Liver (tissue), 9 donors: ENCODE results near the gene C19orf33. TPM values are rescaled to one million over a fixed set of nuclear protein-coding genes. Genes with fewer than 3 reads are reported as not detected.

Experiments
- DNase-seq: peaks from one replicate; pipeline ENCODE4 v3.0.0-alpha.2; 2017; ENCODE audit warnings: low spot score
- H3K27ac ChIP-seq, 2 donors: one replicate each; pipeline ENCODE4 v1.7.0; 2013; ENCODE audit warnings: inconsistent platforms in 2 of 2, low read length in 2 of 2, control low read depth in 1 of 2, low read depth in 1 of 2, mild to moderate bottlenecking in 1 of 2
- H3K27me3 ChIP-seq, 4 donors: one replicate each; pipeline versions ENCODE4 v1.6.1 to v1.7.0; 2013; ENCODE audit warnings: low read length in 3 of 4, inconsistent platforms in 1 of 4, mild to moderate bottlenecking in 1 of 4, moderate library complexity in 1 of 4; ENCODE audit not compliant: control insufficient read depth in 4 of 4, insufficient read depth in 4 of 4
- H3K36me3 ChIP-seq, 4 donors: one replicate each; pipeline versions ENCODE4 v1.6.1 to v1.7.0; 2013; ENCODE audit warnings: low read length in 3 of 4, mild to moderate bottlenecking in 3 of 4, low read depth in 1 of 4, moderate library complexity in 1 of 4; ENCODE audit not compliant: control insufficient read depth in 4 of 4, insufficient read depth in 3 of 4
- H3K4me1 ChIP-seq, 4 donors: one replicate each; pipeline versions ENCODE4 v1.6.1 to v1.7.0; 2013; ENCODE audit warnings: low read length in 3 of 4, mild to moderate bottlenecking in 3 of 4, moderate library complexity in 1 of 4; ENCODE audit not compliant: control insufficient read depth in 4 of 4, insufficient read depth in 4 of 4
- H3K4me3 ChIP-seq, 3 donors: one replicate each; pipeline versions ENCODE4 v1.6.1 to v1.7.0; 2013; ENCODE audit warnings: low read length in 3 of 3, control low read depth in 1 of 3, low read depth in 1 of 3, mild to moderate bottlenecking in 1 of 3
- H3K9ac ChIP-seq, 2 donors: one replicate each; pipeline ENCODE4 v1.7.0; 2013; ENCODE audit warnings: low read length in 2 of 2, mild to moderate bottlenecking in 2 of 2, moderate library complexity in 2 of 2, control low read depth in 1 of 2, low read depth in 1 of 2
- H3K9me3 ChIP-seq, 4 donors: one replicate each; pipeline versions ENCODE4 v1.6.1 to v1.7.0; 2013; ENCODE audit warnings: low read length in 3 of 4; ENCODE audit not compliant: control insufficient read depth in 4 of 4
- EGR1 ChIP-seq, 2 donors: IDR thresholded peaks; 2 replicates each; pipeline ENCODE4 v1.6.1; 2016 to 2018; ENCODE audit warnings: antibody characterized with exemption in 2 of 2, low read depth in 2 of 2
- FOXA1 ChIP-seq: IDR thresholded peaks from 2 replicates; pipeline ENCODE4 v1.6.1; 2016; ENCODE audit warnings: antibody characterized with exemption
- FOXA2 ChIP-seq: IDR thresholded peaks from 2 replicates; pipeline ENCODE4 v1.6.1; 2016; ENCODE audit warnings: antibody characterized with exemption
- GABPA ChIP-seq, 2 donors: IDR thresholded peaks in 1 of 2; conservative IDR thresholded peaks in 1 of 2; 2 replicates each; pipeline ENCODE4 v1.6.1; 2016; ENCODE audit warnings: antibody characterized with exemption in 2 of 2, mild to moderate bottlenecking in 1 of 2, moderate library complexity in 1 of 2
- HNF4A ChIP-seq, 2 donors: conservative IDR thresholded peaks; 2 replicates each; pipeline ENCODE4 v1.6.1; 2016; ENCODE audit warnings: antibody characterized with exemption in 2 of 2, mild to moderate bottlenecking in 2 of 2
- HNF4G ChIP-seq: IDR thresholded peaks from 2 replicates; pipeline ENCODE4 v1.6.1; 2016; ENCODE audit warnings: antibody characterized with exemption
- JUND ChIP-seq, 2 donors: IDR thresholded peaks; 2 replicates each; pipeline ENCODE4 v1.6.1; 2016; ENCODE audit warnings: antibody characterized with exemption in 2 of 2
- NR2F2 ChIP-seq: IDR thresholded peaks from 2 replicates; pipeline ENCODE4 v1.6.1; 2016; ENCODE audit warnings: antibody characterized with exemption
- RAD21 ChIP-seq, 2 donors: IDR thresholded peaks; 2 replicates each; pipeline ENCODE4 v1.6.1; 2016; ENCODE audit warnings: antibody characterized with exemption in 2 of 2, mild to moderate bottlenecking in 2 of 2
- RXRA ChIP-seq, 2 donors: IDR thresholded peaks; 2 replicates each; pipeline ENCODE4 v1.6.1; 2017 to 2018; ENCODE audit warnings: antibody characterized with exemption in 2 of 2, mild to moderate bottlenecking in 1 of 2
- SP1 ChIP-seq: IDR thresholded peaks from 2 replicates; pipeline ENCODE4 v1.6.1; 2018; ENCODE audit warnings: antibody characterized with exemption, mild to moderate bottlenecking
- TAF1 ChIP-seq: conservative IDR thresholded peaks from 2 replicates; pipeline ENCODE4 v1.6.1; 2016; ENCODE audit warnings: antibody characterized with exemption, mild to moderate bottlenecking
- YY1 ChIP-seq: IDR thresholded peaks from 2 replicates; pipeline ENCODE4 v1.6.1; 2016; ENCODE audit warnings: antibody characterized with exemption, mild to moderate bottlenecking
- WGBS: extraction: QIAGEN DNeasy Blood & Tissue Kit; methylation state at CpG from one replicate; pipeline ENCODE4 v1.1.7; 2013; 5-methylcytosine and 5-hydroxymethylcytosine counted together
- polyA plus RNA-seq, 2 donors: library from polyadenylated mRNA; stranded (reverse) in 1 of 2; unstranded in 1 of 2; fragments of 200-250 nt in 1 of 2; fragments of >200 nt in 1 of 2; fragmentation: Nextera tagmentation in 1 of 2; extraction: Ambion mirVana in 1 of 2; gene quantifications; one replicate each; pipeline versions ENCODE4 v1.2.1 to v1.2.3, GENCODE V29; 2013 to 2015
- total RNA-seq, 2 donors: library from RNA; depleted of rRNA; stranded (reverse); fragments of >200 nt; gene quantifications; one replicate each; pipeline ENCODE4 v1.2.3, GENCODE V29; 2014
- TF ChIP-seq, protein P1 (sequence below): fragments of 150-350 bp; IDR thresholded peaks from 2 replicates; pipeline ENCODE4 v1.5.1; 2017; ENCODE audit warnings: improper control_type of control experiment, low read depth, low read length; ENCODE audit not compliant: missing input control
- TF ChIP-seq, protein P2 (sequence below): IDR thresholded peaks from 2 replicates; pipeline ENCODE4 v1.6.1; 2016; ENCODE audit warnings: antibody characterized with exemption, mild to moderate bottlenecking
- TF ChIP-seq, protein P3 (sequence below): IDR thresholded peaks from 2 replicates; pipeline ENCODE4 v1.6.1; 2016; ENCODE audit warnings: antibody characterized with exemption
- TF ChIP-seq, protein P4 (sequence below): IDR thresholded peaks from 2 replicates; pipeline ENCODE4 v1.6.1; 2016; ENCODE audit warnings: antibody characterized with exemption
- TF ChIP-seq, protein P5 (sequence below): IDR thresholded peaks from 2 replicates; pipeline ENCODE4 v1.6.1; 2016; ENCODE audit warnings: antibody characterized with exemption
- donor health status: healthy.
- donor health status: healthy.
- donor health status: healthy.
- donor health status: healthy.
- donor health status: healthy.

Gene C19orf33
- total and polyA plus RNA-seq, 4 donors = 0.36 to 1.6 TPM; not detected in 2

DNA sequence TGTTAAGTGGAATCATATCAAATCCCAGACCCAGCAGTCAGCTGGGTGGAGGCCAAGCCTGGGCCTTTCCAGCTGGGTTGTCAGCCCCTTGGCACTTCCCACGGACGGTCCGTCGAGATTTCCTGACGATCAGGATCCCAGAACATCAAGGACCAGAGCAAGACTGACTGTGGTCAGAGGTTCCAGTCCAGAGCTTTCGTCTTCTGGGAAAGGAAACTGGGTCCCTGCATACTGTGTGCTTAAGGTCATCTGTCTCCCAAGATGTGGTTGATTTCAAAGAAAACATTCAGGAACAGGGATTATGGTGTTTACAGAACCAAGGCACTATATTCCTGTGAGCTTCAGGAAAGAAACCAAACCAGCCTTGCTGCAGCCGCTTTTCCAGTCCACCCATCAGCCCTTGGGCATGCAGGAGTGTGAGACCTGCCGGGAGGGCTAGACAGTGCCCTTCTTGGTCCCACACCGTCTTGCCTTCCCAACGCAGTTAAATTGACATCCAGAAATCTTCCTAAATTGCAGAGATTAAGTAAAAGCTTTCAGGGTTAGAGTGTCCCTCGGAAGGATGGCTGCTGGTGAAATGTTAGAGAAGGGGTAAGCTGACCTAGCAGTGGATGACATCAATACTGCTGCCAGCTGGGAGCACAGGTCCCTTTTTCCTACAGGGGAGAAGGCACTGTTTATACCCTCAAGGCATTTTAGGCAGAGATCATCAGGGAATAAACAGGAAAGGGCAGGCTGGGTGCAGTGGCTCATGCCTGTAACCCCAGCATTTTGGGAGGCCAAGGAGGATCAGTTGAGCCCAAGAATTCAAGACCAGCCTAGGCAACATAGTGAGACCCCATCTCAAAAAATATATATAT is 5.0 kb upstream of the C19orf33 start:
- no peaks in the 10 kb centered on the region for H3K27me3 ChIP-seq
- H3K4me1 ChIP-seq = peaks cover 0 to 10% (median 8%) of the 10 kb centered on the region in 4 donors
- no peak overlapping the region for H3K4me3 ChIP-seq
- no peaks in the 10 kb centered on the region for H3K9me3 ChIP-seq
- DNase-seq = no peak
- H3K27ac ChIP-seq = no peak overlapping the region
- WGBS = 81% methylated on average over 11 of the region's 11 CpGs
- peak; percentile 69 for TF ChIP-seq NR2F2
- peak in 1 of 2 donors; percentile 9 for TF ChIP-seq RAD21 (IDR thresholded peaks at IDR 0.05)
- no peak for TF ChIP-seq SP1
- H3K36me3 ChIP-seq = peaks cover 0 to 2% (median 0%) of the 10 kb centered on the region in 4 donors
- H3K9ac ChIP-seq = no peak overlapping the region

DNA sequence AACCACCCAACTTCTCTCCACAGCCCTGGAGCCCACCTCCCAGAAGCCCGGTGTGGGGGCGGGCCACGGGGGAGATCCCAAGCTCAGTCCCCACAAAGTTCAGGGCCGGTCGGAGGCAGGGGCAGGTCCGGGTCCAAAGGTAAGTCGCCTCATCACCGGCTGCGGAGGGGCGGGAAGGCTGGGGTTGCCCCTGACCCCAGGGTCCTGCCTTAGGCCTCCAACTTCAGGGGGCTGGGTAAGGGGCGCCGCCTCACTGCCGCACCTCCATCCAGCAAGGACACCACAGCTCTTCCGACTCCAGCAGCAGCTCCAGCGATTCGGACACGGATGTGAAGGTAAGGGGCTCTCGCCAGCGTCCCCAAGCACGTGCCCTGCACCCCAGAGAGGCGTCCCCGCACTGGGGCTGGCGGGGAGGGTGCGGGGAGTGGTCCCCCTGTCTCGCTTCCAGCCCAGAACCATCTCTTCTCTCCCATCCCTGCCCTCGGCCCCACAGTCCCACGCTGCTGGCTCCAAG is 358 bp downstream of the C19orf33 start:
- WGBS = 75% methylated on average over 27 of the region's 27 CpGs
- Histone ChIP-seq H3K27ac (no peak overlapping the region), H3K27me3 (no peaks in the 10 kb centered on the region), H3K9me3 (no peaks in the 10 kb centered on the region), H3K9ac (no peak overlapping the region), H3K36me3 (peaks cover 5 to 17% (median 7%) of the 10 kb centered on the region in 4 donors), H3K4me1 (peaks cover 0 to 10% (median 8%) of the 10 kb centered on the region in 4 donors), H3K4me3 (no peak overlapping the region)
- TF ChIP-seq NR2F2 (no peak), JUND (IDR thresholded peaks at IDR 0.05) (no peak), HNF4A (conservative IDR thresholded peaks at IDR 0.05) (no peak), TAF1 (no peak), FOXA1 (no peak), HNF4G (no peak), FOXA2 (no peak), SP1 (no peak), RAD21 (IDR thresholded peaks at IDR 0.05) (no peak), EGR1 (IDR thresholded peaks at IDR 0.05; ENCODE audit: low read depth in 2 of 2) (no peak), RXRA (IDR thresholded peaks at IDR 0.05) (no peak), YY1 (no peak), GABPA (IDR thresholded peaks at IDR 0.05 in 1 of 2, conservative IDR thresholded peaks at IDR 0.05 in 1 of 2) (no peak)
- TF ChIP-seq, protein P1, sequence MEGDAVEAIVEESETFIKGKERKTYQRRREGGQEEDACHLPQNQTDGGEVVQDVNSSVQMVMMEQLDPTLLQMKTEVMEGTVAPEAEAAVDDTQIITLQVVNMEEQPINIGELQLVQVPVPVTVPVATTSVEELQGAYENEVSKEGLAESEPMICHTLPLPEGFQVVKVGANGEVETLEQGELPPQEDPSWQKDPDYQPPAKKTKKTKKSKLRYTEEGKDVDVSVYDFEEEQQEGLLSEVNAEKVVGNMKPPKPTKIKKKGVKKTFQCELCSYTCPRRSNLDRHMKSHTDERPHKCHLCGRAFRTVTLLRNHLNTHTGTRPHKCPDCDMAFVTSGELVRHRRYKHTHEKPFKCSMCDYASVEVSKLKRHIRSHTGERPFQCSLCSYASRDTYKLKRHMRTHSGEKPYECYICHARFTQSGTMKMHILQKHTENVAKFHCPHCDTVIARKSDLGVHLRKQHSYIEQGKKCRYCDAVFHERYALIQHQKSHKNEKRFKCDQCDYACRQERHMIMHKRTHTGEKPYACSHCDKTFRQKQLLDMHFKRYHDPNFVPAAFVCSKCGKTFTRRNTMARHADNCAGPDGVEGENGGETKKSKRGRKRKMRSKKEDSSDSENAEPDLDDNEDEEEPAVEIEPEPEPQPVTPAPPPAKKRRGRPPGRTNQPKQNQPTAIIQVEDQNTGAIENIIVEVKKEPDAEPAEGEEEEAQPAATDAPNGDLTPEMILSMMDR = no peak
- TF ChIP-seq, protein P2, sequence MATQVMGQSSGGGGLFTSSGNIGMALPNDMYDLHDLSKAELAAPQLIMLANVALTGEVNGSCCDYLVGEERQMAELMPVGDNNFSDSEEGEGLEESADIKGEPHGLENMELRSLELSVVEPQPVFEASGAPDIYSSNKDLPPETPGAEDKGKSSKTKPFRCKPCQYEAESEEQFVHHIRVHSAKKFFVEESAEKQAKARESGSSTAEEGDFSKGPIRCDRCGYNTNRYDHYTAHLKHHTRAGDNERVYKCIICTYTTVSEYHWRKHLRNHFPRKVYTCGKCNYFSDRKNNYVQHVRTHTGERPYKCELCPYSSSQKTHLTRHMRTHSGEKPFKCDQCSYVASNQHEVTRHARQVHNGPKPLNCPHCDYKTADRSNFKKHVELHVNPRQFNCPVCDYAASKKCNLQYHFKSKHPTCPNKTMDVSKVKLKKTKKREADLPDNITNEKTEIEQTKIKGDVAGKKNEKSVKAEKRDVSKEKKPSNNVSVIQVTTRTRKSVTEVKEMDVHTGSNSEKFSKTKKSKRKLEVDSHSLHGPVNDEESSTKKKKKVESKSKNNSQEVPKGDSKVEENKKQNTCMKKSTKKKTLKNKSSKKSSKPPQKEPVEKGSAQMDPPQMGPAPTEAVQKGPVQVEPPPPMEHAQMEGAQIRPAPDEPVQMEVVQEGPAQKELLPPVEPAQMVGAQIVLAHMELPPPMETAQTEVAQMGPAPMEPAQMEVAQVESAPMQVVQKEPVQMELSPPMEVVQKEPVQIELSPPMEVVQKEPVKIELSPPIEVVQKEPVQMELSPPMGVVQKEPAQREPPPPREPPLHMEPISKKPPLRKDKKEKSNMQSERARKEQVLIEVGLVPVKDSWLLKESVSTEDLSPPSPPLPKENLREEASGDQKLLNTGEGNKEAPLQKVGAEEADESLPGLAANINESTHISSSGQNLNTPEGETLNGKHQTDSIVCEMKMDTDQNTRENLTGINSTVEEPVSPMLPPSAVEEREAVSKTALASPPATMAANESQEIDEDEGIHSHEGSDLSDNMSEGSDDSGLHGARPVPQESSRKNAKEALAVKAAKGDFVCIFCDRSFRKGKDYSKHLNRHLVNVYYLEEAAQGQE = no peak
- TF ChIP-seq, protein P3, sequence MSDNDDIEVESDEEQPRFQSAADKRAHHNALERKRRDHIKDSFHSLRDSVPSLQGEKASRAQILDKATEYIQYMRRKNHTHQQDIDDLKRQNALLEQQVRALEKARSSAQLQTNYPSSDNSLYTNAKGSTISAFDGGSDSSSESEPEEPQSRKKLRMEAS = no peak
- TF ChIP-seq, protein P4, sequence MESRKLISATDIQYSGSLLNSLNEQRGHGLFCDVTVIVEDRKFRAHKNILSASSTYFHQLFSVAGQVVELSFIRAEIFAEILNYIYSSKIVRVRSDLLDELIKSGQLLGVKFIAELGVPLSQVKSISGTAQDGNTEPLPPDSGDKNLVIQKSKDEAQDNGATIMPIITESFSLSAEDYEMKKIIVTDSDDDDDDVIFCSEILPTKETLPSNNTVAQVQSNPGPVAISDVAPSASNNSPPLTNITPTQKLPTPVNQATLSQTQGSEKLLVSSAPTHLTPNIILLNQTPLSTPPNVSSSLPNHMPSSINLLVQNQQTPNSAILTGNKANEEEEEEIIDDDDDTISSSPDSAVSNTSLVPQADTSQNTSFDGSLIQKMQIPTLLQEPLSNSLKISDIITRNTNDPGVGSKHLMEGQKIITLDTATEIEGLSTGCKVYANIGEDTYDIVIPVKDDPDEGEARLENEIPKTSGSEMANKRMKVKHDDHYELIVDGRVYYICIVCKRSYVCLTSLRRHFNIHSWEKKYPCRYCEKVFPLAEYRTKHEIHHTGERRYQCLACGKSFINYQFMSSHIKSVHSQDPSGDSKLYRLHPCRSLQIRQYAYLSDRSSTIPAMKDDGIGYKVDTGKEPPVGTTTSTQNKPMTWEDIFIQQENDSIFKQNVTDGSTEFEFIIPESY = no peak
- TF ChIP-seq, protein P5, sequence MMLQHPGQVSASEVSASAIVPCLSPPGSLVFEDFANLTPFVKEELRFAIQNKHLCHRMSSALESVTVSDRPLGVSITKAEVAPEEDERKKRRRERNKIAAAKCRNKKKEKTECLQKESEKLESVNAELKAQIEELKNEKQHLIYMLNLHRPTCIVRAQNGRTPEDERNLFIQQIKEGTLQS = no peak
- DNase-seq = peak; percentile 42
